GM23338 (cell line): Measurements from ENCODE around the gene TAS2R13.

Source experiments
- CREB1 ChIP-seq: fragments of 250-450 bp; sonication (Bioruptor Pico); IDR thresholded peaks from 2 replicates; pipeline ENCODE4 v1.5.0; 2020; ENCODE audit warnings: low read depth, mild to moderate bottlenecking, moderate library complexity
- EZH2 ChIP-seq: fragments of 200-600 bp; sonication (generic); IDR thresholded peaks from one replicate; pipeline ENCODE4 v1.8.0; 2017; ENCODE audit warnings: antibody characterized with exemption, mild to moderate bottlenecking, low read depth; ENCODE audit not compliant: unreplicated experiment
- EZH2phosphoT487 ChIP-seq: fragments of 200-600 bp; sonication (generic); IDR thresholded peaks from one replicate; pipeline ENCODE4 v1.8.1; 2018; ENCODE audit warnings: antibody characterized with exemption; ENCODE audit not compliant: unreplicated experiment
- JUNB ChIP-seq: IDR thresholded peaks from one replicate; pipeline ENCODE4 v1.6.1; 2016; ENCODE audit warnings: antibody characterized with exemption; ENCODE audit not compliant: unreplicated experiment
- NANOG ChIP-seq: IDR thresholded peaks from 2 replicates; pipeline ENCODE4 v1.6.1; 2016; ENCODE audit warnings: antibody characterized with exemption, borderline replicate concordance
- POLR2AphosphoS5 ChIP-seq: IDR thresholded peaks from 2 replicates; pipeline ENCODE4 v1.6.1; 2016; ENCODE audit warnings: antibody characterized with exemption, low read depth
- STAT1 ChIP-seq: IDR thresholded peaks from one replicate; pipeline ENCODE4 v1.6.1; 2016; ENCODE audit warnings: antibody characterized with exemption; ENCODE audit not compliant: unreplicated experiment
- ZNF114 ChIP-seq: fragments of 250-450 bp; sonication (Bioruptor Pico); IDR thresholded peaks from 2 replicates; pipeline ENCODE4 v1.5.0; 2020; ENCODE audit warnings: mild to moderate bottlenecking, moderate library complexity
- ZNF331 ChIP-seq: fragments of 250-450 bp; sonication (Bioruptor Pico); IDR thresholded peaks from 2 replicates; pipeline ENCODE4 v1.5.0; 2020; ENCODE audit warnings: low read depth, mild to moderate bottlenecking, moderate library complexity
- TF ChIP-seq, protein P1 (sequence below), 2 experiments: fragments of 200-600 bp in 1 of 2; sonication (generic) in 1 of 2; conservative IDR thresholded peaks; 2 replicates each; pipeline versions ENCODE4 v1.5.1 to v1.6.1; 2016 to 2017; ENCODE audit warnings: antibody characterized with exemption in 2 of 2, low read depth in 2 of 2, mild to moderate bottlenecking in 2 of 2, moderate library complexity in 1 of 2
- TF ChIP-seq, protein P2 (sequence below): IDR thresholded peaks from 2 replicates; pipeline ENCODE4 v1.6.1; 2016; ENCODE audit warnings: antibody characterized with exemption
- TF ChIP-seq, protein P3 (sequence below): IDR thresholded peaks from one replicate; pipeline ENCODE4 v1.6.1; 2018; ENCODE audit warnings: antibody characterized with exemption; ENCODE audit not compliant: unreplicated experiment

DNA sequence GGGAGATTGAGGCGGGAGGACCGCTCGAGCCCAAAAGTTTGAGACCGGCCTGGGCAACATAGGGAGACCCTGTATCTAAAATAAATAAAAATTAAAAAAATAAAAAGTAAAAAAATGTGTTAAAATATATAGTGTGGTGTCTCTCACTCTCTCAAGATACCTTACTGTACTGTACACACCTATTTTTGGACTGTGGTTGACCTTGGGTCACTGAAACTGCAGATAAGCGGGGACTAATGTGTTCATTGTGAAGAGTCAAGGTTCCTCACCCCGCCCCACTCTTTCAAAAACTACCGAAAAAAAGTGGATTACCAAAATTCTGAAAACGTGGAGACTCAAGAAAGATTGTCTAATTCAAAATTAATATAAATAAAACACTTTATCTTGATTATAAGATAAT, 1.0 kb upstream of the TAS2R13 start:
- TF ChIP-seq, protein P1, sequence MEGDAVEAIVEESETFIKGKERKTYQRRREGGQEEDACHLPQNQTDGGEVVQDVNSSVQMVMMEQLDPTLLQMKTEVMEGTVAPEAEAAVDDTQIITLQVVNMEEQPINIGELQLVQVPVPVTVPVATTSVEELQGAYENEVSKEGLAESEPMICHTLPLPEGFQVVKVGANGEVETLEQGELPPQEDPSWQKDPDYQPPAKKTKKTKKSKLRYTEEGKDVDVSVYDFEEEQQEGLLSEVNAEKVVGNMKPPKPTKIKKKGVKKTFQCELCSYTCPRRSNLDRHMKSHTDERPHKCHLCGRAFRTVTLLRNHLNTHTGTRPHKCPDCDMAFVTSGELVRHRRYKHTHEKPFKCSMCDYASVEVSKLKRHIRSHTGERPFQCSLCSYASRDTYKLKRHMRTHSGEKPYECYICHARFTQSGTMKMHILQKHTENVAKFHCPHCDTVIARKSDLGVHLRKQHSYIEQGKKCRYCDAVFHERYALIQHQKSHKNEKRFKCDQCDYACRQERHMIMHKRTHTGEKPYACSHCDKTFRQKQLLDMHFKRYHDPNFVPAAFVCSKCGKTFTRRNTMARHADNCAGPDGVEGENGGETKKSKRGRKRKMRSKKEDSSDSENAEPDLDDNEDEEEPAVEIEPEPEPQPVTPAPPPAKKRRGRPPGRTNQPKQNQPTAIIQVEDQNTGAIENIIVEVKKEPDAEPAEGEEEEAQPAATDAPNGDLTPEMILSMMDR (conservative IDR thresholded peaks at IDR 0.05; ENCODE audit: low read depth in 2 of 2) = no peak
- TF ChIP-seq STAT1 (no peak), EZH2 (no peak), NANOG (no peak), CREB1 (CRISPR knock-in tag) (no peak), POLR2AphosphoS5 (no peak), JUNB (no peak), EZH2phosphoT487 (no peak), ZNF331 (no peak), ZNF114 (CRISPR knock-in tag) (no peak)
- TF ChIP-seq, protein P2, sequence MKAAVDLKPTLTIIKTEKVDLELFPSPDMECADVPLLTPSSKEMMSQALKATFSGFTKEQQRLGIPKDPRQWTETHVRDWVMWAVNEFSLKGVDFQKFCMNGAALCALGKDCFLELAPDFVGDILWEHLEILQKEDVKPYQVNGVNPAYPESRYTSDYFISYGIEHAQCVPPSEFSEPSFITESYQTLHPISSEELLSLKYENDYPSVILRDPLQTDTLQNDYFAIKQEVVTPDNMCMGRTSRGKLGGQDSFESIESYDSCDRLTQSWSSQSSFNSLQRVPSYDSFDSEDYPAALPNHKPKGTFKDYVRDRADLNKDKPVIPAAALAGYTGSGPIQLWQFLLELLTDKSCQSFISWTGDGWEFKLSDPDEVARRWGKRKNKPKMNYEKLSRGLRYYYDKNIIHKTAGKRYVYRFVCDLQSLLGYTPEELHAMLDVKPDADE = no peak
- TF ChIP-seq, protein P3, sequence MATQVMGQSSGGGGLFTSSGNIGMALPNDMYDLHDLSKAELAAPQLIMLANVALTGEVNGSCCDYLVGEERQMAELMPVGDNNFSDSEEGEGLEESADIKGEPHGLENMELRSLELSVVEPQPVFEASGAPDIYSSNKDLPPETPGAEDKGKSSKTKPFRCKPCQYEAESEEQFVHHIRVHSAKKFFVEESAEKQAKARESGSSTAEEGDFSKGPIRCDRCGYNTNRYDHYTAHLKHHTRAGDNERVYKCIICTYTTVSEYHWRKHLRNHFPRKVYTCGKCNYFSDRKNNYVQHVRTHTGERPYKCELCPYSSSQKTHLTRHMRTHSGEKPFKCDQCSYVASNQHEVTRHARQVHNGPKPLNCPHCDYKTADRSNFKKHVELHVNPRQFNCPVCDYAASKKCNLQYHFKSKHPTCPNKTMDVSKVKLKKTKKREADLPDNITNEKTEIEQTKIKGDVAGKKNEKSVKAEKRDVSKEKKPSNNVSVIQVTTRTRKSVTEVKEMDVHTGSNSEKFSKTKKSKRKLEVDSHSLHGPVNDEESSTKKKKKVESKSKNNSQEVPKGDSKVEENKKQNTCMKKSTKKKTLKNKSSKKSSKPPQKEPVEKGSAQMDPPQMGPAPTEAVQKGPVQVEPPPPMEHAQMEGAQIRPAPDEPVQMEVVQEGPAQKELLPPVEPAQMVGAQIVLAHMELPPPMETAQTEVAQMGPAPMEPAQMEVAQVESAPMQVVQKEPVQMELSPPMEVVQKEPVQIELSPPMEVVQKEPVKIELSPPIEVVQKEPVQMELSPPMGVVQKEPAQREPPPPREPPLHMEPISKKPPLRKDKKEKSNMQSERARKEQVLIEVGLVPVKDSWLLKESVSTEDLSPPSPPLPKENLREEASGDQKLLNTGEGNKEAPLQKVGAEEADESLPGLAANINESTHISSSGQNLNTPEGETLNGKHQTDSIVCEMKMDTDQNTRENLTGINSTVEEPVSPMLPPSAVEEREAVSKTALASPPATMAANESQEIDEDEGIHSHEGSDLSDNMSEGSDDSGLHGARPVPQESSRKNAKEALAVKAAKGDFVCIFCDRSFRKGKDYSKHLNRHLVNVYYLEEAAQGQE = no peak
